Thyroid gland (tissue), 4 donors: Measurements from ENCODE around the gene FAM210A.

Source experiments
- CTCF ChIP-seq, 6 experiments: fragments of 200-600 bp in 3 of 6; fragments of 450-650 bp in 3 of 6; sonication (generic) in 3 of 6; IDR thresholded peaks; one replicate each; pipeline ENCODE4 v1.5.1; 2016 to 2019; ENCODE audit warnings: antibody characterized with exemption in 6 of 6, mild to moderate bottlenecking in 2 of 6, inconsistent platforms in 1 of 6, moderate library complexity in 1 of 6
- POLR2A ChIP-seq, 2 donors: fragments of 450-650 bp; IDR thresholded peaks; one replicate each; pipeline ENCODE4 v1.6.1; 2017; ENCODE audit warnings: antibody characterized with exemption in 2 of 2, mild to moderate bottlenecking in 2 of 2, moderate library complexity in 1 of 2

DNA sequence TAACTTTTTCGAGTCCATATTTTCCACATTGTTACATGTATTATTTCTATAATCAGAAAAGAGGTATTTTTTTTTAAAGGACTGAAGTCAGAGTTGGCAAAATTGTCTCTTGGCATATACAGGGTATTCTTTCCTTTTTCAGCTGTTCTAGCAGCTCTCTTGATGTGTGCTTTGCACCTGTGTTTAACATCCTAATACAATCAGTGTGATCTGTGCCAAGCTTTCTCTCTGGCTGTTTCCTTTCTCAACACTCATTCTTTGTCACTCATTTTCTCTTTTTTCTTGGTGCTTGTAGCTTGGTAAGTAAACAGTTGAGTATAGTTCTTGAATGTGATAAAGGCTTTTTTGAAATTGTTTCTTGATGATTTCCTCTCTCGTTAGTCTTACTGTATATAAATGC, 9.3 kb upstream of the FAM210A start:
- TF ChIP-seq CTCF (IDR thresholded peaks at IDR 0.05) (no peak), POLR2A (IDR thresholded peaks at IDR 0.05) (no peak)
